Gastroesophageal sphincter (tissue), 4 donors: ENCODE results near the gene UBE2V1. TPM values are rescaled to one million over a fixed set of nuclear protein-coding genes. Genes with fewer than 3 reads are reported as not detected.
"Not testable (repeated sequence)": the region's sequence is repeated elsewhere in the genome, so short reads cannot be mapped to it uniquely, and the experiment has no call there.

Experiments used
- ATAC-seq: fragments of 150-250 bp; one replicate; pipeline ENCODE4 v1.9.1; 2016; ENCODE audit warnings: mild to moderate bottlenecking, moderate library complexity
- H3K27ac ChIP-seq, 4 donors: fragments of 200-600 bp; sonication (generic) in 3 of 4; 1 replicate in 3 of 4; 2 replicates in 1 of 4; pipeline ENCODE4 v1.5.1; 2016 to 2019
- H3K27me3 ChIP-seq: fragments of 200-600 bp; sonication (generic); one replicate; pipeline ENCODE4 v1.5.1; 2019
- H3K36me3 ChIP-seq, 2 donors: fragments of 200-600 bp; sonication (generic); one replicate each; pipeline ENCODE4 v1.5.1; 2019; ENCODE audit warnings: control low read depth in 1 of 2
- H3K4me1 ChIP-seq, 3 donors: fragments of 200-600 bp; sonication (generic); 1 replicate in 2 of 3; 2 replicates in 1 of 3; pipeline ENCODE4 v1.5.1; 2016 to 2019; ENCODE audit warnings: control low read depth in 2 of 3
- H3K4me3 ChIP-seq, 2 donors: fragments of 200-600 bp; sonication (generic); one replicate each; pipeline ENCODE4 v1.5.1; 2019; ENCODE audit warnings: mild to moderate bottlenecking in 1 of 2, moderate library complexity in 1 of 2
- H3K9me3 ChIP-seq, 3 donors: fragments of 200-600 bp; sonication (generic); one replicate each; pipeline ENCODE4 v1.5.1; 2017 to 2019; ENCODE audit warnings: control low read depth in 2 of 3
- EP300 ChIP-seq: sonication (generic); formaldehyde crosslinking; IDR thresholded peaks from one replicate; pipeline ENCODE4 v1.6.1; 2017; ENCODE audit warnings: antibody characterized with exemption, mild to moderate bottlenecking
- POLR2A ChIP-seq, 2 donors: fragments of 450-650 bp; IDR thresholded peaks; one replicate each; pipeline ENCODE4 v1.6.1; 2017; ENCODE audit warnings: antibody characterized with exemption in 2 of 2, mild to moderate bottlenecking in 2 of 2, moderate library complexity in 1 of 2
- POLR2AphosphoS5 ChIP-seq: sonication (generic); formaldehyde crosslinking; IDR thresholded peaks from one replicate; pipeline ENCODE4 v1.6.1; 2017; ENCODE audit warnings: antibody characterized with exemption
- WGBS, 2 donors: methylation state at CpG; one replicate each; pipeline ENCODE4 v1.1.5; 2018; ENCODE audit warnings: low coverage in 1 of 2; 5-methylcytosine and 5-hydroxymethylcytosine counted together
- total RNA-seq, 4 donors: library from RNA; depleted of rRNA; stranded (reverse); fragments of >200 nt; gene quantifications; one replicate each; pipeline ENCODE4 v1.1.0, GENCODE V29; 2016
- TF ChIP-seq, protein P1 (sequence below), 4 experiments: fragments of 200-600 bp in 2 of 4; fragments of 450-650 bp in 2 of 4; sonication (generic) in 1 of 4; IDR thresholded peaks; one replicate each; pipeline ENCODE4 v1.5.1; 2017 to 2019; ENCODE audit warnings: antibody characterized with exemption in 4 of 4, mild to moderate bottlenecking in 2 of 4, moderate library complexity in 2 of 4

The UBE2V1 gene
- total RNA-seq, 4 donors from 2014 or later, result 69.3 to 110 (median 87.9) TPM

DNA sequence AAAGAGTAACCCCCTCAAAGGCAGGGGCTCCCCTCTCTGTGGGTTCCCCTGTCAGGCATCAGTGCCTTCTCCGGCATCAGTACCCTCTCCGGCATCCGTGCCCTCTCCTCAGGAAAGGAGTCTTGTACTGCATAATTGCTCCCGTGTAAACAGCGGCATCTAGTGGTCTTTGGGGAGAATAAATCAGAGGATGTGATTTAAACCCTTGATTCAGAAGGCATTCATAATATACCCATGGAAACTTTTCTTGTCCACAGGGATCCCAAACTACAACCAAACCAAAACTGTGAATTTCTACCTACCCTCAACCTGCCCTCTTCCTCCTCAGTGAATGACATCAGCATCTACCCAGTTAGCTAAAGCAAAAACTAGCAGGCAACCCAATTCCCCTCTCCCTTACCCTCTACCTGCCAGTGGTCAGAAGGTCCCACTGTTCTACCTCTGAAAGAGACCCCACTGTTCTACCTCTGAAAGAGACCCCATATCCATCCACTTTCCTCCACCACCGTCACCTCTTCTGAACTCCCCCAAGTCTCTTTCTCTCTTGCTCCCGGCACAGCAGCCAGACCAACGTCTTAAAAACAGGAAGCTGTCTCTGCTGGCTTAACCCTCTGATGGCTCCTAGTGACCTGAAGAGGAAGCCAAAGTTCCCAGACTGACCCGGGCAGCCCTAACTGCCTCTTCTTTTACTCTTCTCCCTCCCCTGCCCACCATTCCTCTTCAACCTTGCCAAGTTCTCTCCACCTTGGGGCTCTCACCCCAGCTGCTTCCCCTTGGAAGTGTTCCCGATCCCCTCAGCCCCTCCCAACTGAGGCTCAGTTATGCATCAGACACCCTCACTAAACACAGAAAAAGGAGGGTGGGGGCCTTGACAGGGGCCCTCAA, 27.2 kb downstream of the UBE2V1 start:
- peaks cover 8 to 53% (median 12%) of the 10 kb centered on the region in 3 donors for H3K4me1 ChIP-seq
- H3K27me3 ChIP-seq, result no peaks in the 10 kb centered on the region
- no peak for TF ChIP-seq POLR2A (IDR thresholded peaks at IDR 0.05)
- TF ChIP-seq, protein P1, sequence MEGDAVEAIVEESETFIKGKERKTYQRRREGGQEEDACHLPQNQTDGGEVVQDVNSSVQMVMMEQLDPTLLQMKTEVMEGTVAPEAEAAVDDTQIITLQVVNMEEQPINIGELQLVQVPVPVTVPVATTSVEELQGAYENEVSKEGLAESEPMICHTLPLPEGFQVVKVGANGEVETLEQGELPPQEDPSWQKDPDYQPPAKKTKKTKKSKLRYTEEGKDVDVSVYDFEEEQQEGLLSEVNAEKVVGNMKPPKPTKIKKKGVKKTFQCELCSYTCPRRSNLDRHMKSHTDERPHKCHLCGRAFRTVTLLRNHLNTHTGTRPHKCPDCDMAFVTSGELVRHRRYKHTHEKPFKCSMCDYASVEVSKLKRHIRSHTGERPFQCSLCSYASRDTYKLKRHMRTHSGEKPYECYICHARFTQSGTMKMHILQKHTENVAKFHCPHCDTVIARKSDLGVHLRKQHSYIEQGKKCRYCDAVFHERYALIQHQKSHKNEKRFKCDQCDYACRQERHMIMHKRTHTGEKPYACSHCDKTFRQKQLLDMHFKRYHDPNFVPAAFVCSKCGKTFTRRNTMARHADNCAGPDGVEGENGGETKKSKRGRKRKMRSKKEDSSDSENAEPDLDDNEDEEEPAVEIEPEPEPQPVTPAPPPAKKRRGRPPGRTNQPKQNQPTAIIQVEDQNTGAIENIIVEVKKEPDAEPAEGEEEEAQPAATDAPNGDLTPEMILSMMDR (IDR thresholded peaks at IDR 0.05), result peak in 3 of 4 experiments; percentile 72 to 80 (median 78)
- peak overlapping the region; percentile 12 to 17 for H3K4me3 ChIP-seq
- no peaks in the 10 kb centered on the region for H3K9me3 ChIP-seq
- WGBS, 2 donors, result 0% methylated on average over 2 to 8 of the region's 10 CpGs
- ATAC-seq, result peak; percentile 73
- peak overlapping the region; percentile 24 to 69 (median 44) for H3K27ac ChIP-seq
- H3K36me3 ChIP-seq, result peaks cover 0 to 37% of the 10 kb centered on the region in 2 donors

DNA sequence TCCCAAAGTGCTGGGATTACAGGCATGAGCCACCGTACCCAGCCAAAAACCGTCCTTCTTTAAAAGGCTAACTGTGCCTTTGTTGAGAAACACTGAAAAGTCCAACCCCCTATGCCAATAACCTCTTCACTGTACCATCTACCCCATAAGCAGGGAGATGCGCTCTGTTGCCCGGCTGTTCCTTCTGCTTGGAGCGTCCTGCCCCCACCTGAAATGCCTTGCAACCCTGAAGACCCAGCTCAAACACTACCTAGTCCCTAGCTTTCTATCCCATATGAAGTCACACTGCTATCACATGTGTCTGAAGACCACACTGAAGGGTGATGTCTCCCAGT, 27.8 kb downstream of the UBE2V1 start:
- Histone ChIP-seq H3K27ac (peak overlapping the region in 3 of 4 donors; percentile 25 to 69 (median 64)), H3K9me3 (no peaks in the 10 kb centered on the region), H3K36me3 (peaks cover 0 to 41% of the 10 kb centered on the region in 2 donors), H3K4me3 (no peak overlapping the region), H3K4me1 (peaks cover 8 to 52% (median 12%) of the 10 kb centered on the region in 3 donors), H3K27me3 (no peaks in the 10 kb centered on the region)
- TF ChIP-seq EP300 (no peak), POLR2A (IDR thresholded peaks at IDR 0.05) (no peak), POLR2AphosphoS5 (no peak)
- TF ChIP-seq, protein P1 (IDR thresholded peaks at IDR 0.05), result no peak
- ATAC-seq, result no peak
- WGBS, 2 donors, result 51% methylated on average over 5 of the region's 5 CpGs; no CpG with 5 or more reads in 1 of the 2 donors

DNA sequence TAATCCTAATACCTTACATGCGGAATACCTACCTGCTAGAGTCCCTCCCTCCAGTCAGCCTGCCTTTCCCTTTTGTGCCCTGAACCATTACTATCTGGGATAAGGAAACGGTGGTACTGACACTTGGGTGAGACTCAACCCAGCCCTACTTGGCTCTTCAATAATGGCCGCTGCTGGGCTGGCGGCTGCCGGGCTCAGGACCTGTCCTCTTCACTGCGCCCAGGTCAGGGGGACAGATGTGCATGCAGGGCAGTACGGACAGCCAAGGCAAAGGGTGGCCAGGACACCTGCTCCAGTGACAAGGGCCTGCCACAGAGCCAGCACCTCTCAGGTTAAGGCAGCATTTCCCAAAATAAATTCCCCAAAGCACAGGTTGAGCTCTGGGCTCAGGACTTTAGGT, 29.9 kb downstream of the UBE2V1 start:
- no peak for ATAC-seq
- TF ChIP-seq EP300 (no peak), POLR2A (IDR thresholded peaks at IDR 0.05) (no peak), POLR2AphosphoS5 (no peak)
- TF ChIP-seq, protein P1 (IDR thresholded peaks at IDR 0.05), result no peak

DNA sequence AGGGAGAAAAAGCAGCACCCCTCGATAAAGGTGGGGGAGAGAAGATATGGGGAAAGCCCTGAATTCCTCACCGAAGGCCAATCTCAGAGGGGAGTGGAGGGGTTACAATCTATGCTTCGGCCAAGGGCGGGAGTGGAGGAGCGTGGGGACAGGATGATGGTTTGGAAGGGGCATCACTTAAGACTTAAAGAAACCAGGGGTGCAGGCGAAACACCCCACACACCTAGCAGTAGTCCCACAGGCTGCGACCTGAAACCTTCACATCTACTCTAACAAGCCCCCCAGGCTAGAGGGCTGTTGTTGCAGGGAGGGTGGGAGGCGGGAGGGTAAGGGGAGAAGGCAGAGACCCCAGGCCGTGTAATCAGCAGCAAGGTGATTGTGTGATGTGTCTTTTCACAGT, 30.9 kb downstream of the UBE2V1 start:
- 77 to 91% methylated on average over 5 to 9 of the region's 9 CpGs for WGBS, 2 donors
- H3K36me3 ChIP-seq, result peaks cover 0 to 35% of the 10 kb centered on the region in 2 donors
- ATAC-seq, result not testable (repeated sequence)

More for the DNA sequence above, 29.9 kb downstream of the UBE2V1 start:
- 64 to 100% methylated on average over 1 to 2 of the region's 7 CpGs for WGBS, 2 donors
- Histone ChIP-seq H3K36me3 (peaks cover 0 to 35% of the 10 kb centered on the region in 2 donors), H3K9me3 (no peaks in the 10 kb centered on the region), H3K4me1 (peaks cover 8 to 37% (median 12%) of the 10 kb centered on the region in 3 donors), H3K4me3 (no peak overlapping the region), H3K27me3 (no peaks in the 10 kb centered on the region), H3K27ac (no peak overlapping the region)

DNA sequence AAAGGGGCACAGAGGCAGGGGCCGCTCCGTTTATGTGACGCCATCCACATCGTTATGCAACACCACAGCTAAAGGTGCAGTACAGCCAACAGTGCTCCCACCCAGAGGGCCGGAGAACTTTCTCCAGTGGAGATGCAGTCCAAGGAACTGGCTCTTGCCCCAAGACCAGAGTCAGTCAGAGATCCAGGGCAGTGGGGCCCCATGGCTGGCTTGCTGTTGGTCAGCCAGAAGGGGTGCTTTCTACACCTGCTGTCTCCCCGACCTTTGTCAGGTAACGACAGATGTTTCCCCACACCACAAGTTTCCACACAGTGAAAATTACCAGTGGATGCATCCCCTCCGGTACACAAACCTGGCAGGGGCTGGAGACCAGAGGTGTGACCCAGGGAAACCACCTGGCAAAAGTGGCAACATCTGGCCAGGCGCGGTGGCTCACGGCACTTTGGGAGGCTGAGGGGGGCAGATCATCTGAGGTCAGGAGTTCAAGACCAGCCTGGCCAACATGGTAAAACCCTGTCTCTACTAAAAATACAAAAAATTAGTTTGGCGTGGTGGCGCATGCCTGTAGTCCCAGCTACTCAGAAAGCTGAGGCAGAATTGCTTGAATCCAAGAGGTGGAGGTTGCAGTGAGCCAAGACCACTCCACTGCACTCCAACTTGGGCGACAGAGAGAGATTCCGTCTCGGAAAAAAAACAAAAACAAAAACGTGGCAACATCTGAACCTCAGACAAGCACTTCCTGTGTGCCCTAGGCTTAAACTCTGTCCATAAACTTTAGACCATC, 34.9 kb downstream of the UBE2V1 start:
- no peak overlapping the region for H3K4me3 ChIP-seq
- 40 to 52% methylated on average over 4 to 10 of the region's 17 CpGs for WGBS, 2 donors
- H3K27me3 ChIP-seq, result no peaks in the 10 kb centered on the region
- peaks cover 0 to 26% (median 3%) of the 10 kb centered on the region in 3 donors for H3K4me1 ChIP-seq
- H3K9me3 ChIP-seq, result no peaks in the 10 kb centered on the region
- H3K36me3 ChIP-seq, result peaks cover 0 to 27% of the 10 kb centered on the region in 2 donors
- ATAC-seq, result no peak
- no peak for TF ChIP-seq POLR2AphosphoS5
- H3K27ac ChIP-seq, result peak overlapping the region in 1 of 4 donors; percentile 1

More for the DNA sequence above, 30.9 kb downstream of the UBE2V1 start:
- peaks cover 8 to 29% (median 12%) of the 10 kb centered on the region in 3 donors for H3K4me1 ChIP-seq
- H3K27me3 ChIP-seq, H3K27ac ChIP-seq, H3K9me3 ChIP-seq, H3K4me3 ChIP-seq: not testable (repeated sequence)
